Measurements from ENCODE around the gene TOP1. TPM values are rescaled to one million over a fixed set of nuclear protein-coding genes. Genes with fewer than 3 reads are reported as not detected.

The TOP1 gene
- total RNA-seq, 1 donor from 2014 or later: 72.7 TPM

DNA sequence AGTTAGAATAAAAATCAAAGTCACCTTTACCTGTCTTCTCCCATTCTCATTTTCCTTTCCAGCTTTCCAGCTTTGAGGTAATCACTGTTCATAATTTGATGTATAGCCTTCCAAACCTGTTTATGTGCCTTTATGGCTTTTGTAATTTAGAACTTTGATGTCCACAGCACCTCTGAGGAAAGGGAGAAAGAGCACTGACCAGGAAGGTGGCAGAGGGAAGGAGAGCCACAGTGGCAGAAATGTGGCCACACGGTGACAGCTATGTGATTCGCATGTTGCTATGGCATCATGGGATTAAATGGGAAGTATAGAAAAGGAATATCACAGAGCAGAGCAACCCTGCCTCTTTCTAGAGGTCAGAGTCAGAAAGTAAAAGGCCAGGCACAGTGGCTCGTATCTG is 57.0 kb downstream of the TOP1 start:
- Mint-ChIP-seq H3K4me1 (ENCODE audit: unreplicated experiment) (peaks cover 14% of the 10 kb centered on the region), H3K27me3 (ENCODE audit: unreplicated experiment) (peaks cover 4% of the 10 kb centered on the region), H3K27ac (ENCODE audit: unreplicated experiment) (no peak overlapping the region), H3K9me3 (ENCODE audit: unreplicated experiment) (no peaks in the 10 kb centered on the region), H3K36me3 (ENCODE audit: low read depth, unreplicated experiment) (peaks cover 41% of the 10 kb centered on the region), H3K4me3 (ENCODE audit: unreplicated experiment) (peak overlapping the region; percentile 14)
- DNase-seq (ENCODE audit: low spot score): no peak
- TF ChIP-seq, protein P1, sequence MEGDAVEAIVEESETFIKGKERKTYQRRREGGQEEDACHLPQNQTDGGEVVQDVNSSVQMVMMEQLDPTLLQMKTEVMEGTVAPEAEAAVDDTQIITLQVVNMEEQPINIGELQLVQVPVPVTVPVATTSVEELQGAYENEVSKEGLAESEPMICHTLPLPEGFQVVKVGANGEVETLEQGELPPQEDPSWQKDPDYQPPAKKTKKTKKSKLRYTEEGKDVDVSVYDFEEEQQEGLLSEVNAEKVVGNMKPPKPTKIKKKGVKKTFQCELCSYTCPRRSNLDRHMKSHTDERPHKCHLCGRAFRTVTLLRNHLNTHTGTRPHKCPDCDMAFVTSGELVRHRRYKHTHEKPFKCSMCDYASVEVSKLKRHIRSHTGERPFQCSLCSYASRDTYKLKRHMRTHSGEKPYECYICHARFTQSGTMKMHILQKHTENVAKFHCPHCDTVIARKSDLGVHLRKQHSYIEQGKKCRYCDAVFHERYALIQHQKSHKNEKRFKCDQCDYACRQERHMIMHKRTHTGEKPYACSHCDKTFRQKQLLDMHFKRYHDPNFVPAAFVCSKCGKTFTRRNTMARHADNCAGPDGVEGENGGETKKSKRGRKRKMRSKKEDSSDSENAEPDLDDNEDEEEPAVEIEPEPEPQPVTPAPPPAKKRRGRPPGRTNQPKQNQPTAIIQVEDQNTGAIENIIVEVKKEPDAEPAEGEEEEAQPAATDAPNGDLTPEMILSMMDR (IDR thresholded peaks at IDR 0.05; ENCODE audit: unreplicated experiment): no peak

DNA sequence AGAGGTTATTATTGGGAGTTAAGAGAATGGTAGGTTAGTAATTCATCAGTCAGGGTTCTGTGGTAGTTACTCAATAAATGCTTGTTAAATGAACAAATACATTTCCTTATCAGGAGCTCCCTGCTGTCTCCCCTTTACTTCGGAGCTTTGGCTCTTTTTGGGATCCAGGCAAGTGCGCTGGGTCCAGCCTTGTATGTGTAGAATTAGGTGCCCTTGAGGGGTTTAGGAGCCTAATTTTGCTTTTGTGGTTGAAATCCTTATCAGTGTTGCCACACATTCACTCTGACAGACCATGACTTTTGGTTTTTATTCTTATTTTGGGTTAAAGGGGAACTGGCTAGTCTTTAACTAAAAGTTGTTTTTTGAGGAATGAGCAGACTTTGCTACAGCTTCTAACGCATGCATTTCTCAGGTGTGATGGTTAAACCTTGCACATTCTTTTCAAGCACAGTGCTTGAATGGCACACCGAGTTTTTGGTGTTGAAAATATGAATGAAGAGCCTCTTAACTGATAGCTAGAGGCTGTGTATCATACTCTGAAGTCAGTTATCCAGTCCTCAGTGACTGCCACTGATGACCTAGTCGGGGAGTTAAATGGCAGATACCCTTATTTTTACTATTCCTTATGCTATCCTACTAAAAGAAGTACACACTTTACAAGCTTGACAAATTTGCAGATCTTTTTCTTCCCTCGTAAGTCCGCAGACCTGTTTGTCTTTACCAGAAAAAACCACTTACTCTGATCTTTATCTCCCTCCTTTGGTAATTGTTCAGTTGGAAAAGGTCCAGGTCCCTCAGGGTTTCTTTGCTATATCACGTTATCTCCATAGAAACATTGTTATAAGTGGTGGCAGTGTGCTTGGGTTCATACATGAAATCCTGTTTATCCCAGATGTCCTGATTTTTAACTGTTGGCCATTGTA is 58.0 kb downstream of the TOP1 start:
- TF ChIP-seq, protein P1 (IDR thresholded peaks at IDR 0.05; ENCODE audit: unreplicated experiment): no peak
- Mint-ChIP-seq H3K36me3 (ENCODE audit: low read depth, unreplicated experiment) (peaks cover 36% of the 10 kb centered on the region), H3K9me3 (ENCODE audit: unreplicated experiment) (no peaks in the 10 kb centered on the region), H3K4me1 (ENCODE audit: unreplicated experiment) (peaks cover 12% of the 10 kb centered on the region), H3K27me3 (ENCODE audit: unreplicated experiment) (peaks cover 4% of the 10 kb centered on the region), H3K27ac (ENCODE audit: unreplicated experiment) (peak overlapping the region; percentile 3), H3K4me3 (ENCODE audit: unreplicated experiment) (peak overlapping the region; percentile 65)
- DNase-seq (ENCODE audit: low spot score): no peak

DNA sequence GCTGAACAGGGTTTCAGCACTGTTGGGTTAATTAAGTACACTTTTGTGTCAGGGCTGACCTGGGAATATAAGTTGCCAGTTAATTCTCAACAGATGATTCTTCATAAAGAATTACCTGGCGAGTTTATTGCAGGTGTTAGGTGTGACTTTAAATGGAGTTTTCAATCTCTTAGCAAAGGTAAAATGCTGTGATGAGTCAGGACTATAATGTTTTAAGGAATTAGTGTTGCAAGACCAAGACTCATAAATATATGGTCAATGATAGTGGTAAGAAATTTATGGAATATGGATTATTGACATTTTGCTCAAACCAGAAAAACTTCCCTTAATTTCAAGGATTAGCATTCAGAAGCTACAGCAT is 58.7 kb downstream of the TOP1 start:
- peaks cover 17% of the 10 kb centered on the region for H3K4me1 Mint-ChIP-seq (ENCODE audit: unreplicated experiment)
- DNase-seq (ENCODE audit: low spot score): no peak
- no peaks in the 10 kb centered on the region for H3K9me3 Mint-ChIP-seq (ENCODE audit: unreplicated experiment)
- H3K4me3 Mint-ChIP-seq (ENCODE audit: unreplicated experiment): peak overlapping the region; percentile 65
- TF ChIP-seq, protein P1 (IDR thresholded peaks at IDR 0.05; ENCODE audit: unreplicated experiment): no peak
- H3K36me3 Mint-ChIP-seq (ENCODE audit: low read depth, unreplicated experiment): peaks cover 37% of the 10 kb centered on the region
- H3K27ac Mint-ChIP-seq (ENCODE audit: unreplicated experiment): peak overlapping the region; percentile 3
- peaks cover 4% of the 10 kb centered on the region for H3K27me3 Mint-ChIP-seq (ENCODE audit: unreplicated experiment)

DNA sequence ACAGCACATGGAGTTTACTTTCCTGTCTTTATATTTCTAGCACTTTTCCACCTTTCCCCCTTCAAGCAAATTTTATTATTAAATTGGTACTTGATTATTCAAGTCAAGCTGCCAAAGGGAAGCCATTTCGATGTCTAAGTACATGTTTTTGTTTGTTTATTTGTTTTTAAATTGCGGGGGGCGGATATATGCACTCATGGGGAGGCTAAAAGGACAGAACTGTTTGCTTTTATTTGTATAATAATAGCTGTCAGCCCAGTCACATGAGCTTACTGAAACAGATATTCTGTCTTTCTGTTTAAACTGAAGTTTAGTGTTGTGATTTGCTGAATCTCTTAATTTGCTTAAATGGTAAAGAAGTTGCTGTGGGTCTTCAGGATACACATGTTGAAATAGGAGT is 59.2 kb downstream of the TOP1 start:
- Mint-ChIP-seq H3K4me1 (ENCODE audit: unreplicated experiment) (peaks cover 14% of the 10 kb centered on the region), H3K27me3 (ENCODE audit: unreplicated experiment) (peaks cover 4% of the 10 kb centered on the region), H3K4me3 (ENCODE audit: unreplicated experiment) (no peak overlapping the region), H3K9me3 (ENCODE audit: unreplicated experiment) (no peaks in the 10 kb centered on the region), H3K36me3 (ENCODE audit: low read depth, unreplicated experiment) (peaks cover 37% of the 10 kb centered on the region), H3K27ac (ENCODE audit: unreplicated experiment) (no peak overlapping the region)
- TF ChIP-seq, protein P1 (IDR thresholded peaks at IDR 0.05; ENCODE audit: unreplicated experiment): no peak
- DNase-seq (ENCODE audit: low spot score): no peak

DNA sequence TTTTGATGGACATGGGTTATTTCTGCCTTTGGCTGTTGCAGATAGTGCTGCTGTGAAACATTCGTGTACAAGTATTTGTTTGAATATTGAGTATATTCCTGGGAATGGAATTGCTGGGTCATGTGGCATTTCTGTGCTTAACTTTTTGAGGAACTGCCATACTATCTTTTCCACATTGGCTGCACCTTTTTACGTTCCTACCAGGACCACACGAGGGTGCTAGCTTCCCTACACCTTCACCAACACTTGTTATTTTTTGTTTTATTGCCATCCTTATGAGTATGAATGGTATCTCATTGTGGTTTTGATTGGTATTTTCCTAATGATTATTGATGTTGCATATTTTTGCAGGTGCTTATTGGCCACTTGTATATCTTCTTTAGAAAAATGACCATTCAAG is 60.9 kb downstream of the TOP1 start:
- peaks cover 5% of the 10 kb centered on the region for H3K27me3 Mint-ChIP-seq (ENCODE audit: unreplicated experiment)
- H3K27ac Mint-ChIP-seq (ENCODE audit: unreplicated experiment): no peak overlapping the region
- H3K4me3 Mint-ChIP-seq (ENCODE audit: unreplicated experiment): no peak overlapping the region

More for the DNA sequence above, 60.9 kb downstream of the TOP1 start:
- no peak for DNase-seq (ENCODE audit: low spot score)
- TF ChIP-seq, protein P1 (IDR thresholded peaks at IDR 0.05; ENCODE audit: unreplicated experiment): no peak
- Mint-ChIP-seq H3K4me1 (ENCODE audit: unreplicated experiment) (peaks cover 12% of the 10 kb centered on the region), H3K36me3 (ENCODE audit: low read depth, unreplicated experiment) (peaks cover 36% of the 10 kb centered on the region), H3K9me3 (ENCODE audit: unreplicated experiment) (no peaks in the 10 kb centered on the region)
